Activated CD4-positive, alpha-beta T cell treated with anti-CD3 and anti-CD28 coated beads for 24 hours (primary cell): Measurements from ENCODE around the gene HSDL2.
"Not testable (repeated sequence)": the region's sequence is repeated elsewhere in the genome, so short reads cannot be mapped to it uniquely, and the experiment has no call there.

Experiments
- DNase-seq, 2 donors: peaks; one replicate each; pipeline ENCODE4 v3.0.0-alpha.2; 2020; ENCODE audit warnings: low read depth in 2 of 2

HSDL2 gene

DNA sequence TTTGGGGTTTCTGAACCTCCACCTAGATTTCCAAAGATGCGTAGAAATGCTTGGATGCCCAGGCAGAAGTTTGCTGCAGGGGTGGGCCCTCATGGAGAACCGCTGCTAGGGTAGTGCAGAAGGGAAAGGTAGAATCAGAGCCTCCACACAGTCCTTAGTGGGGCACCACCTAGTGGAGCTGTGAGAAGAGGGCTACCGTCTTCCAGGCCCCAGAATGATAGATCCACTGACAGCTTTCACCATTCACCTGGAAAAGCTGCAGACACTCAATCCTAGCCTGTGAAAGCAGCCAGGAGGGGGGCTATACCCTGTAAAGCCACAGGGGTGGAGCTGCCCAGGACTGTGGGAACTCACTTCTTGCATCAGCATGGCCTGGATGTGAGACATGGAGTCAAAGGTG lies 13.3 kb upstream of the HSDL2 start:
- no peak for DNase-seq

GRCh38 chr9:112367465-112367864 lies 12.4 kb upstream of the HSDL2 start:
- no peak for DNase-seq

DNA sequence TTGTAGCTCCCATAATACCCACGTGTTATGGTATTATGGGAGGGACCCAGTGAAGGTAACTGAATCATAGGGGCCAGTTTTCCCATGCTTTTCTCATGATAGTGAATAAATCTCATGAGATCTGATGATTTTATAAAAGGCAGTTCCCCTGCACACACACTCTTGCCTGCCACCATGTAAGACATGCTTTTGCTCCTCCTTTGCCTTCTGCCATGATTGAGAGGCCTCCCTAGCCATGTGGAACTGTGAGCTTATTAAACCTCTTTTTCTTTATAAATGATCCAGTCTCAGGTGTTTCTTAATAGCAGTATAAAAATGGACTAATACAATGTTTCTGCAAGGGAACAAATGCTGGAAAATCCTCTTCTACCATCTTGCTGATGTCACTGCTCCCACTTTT lies 10.1 kb upstream of the HSDL2 start:
- no peak for DNase-seq

DNA sequence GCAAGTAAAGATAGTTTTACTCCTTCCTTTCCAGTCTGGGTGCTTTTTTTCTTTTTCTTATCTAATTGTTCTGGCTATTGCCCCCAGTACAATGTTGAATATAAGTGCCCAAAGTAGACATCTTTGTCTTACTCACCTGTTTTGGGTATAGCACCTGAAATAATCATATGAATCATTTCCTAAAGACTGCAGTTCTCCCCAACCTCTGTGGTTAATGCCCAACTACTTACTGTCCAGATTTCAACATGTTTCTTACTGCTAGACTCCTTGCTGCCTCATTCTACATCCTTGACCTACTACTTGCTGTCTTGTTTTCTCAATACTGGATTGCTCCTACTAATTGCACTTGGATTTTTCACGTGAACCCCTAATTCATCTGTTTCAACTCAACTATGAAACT lies 8.8 kb upstream of the HSDL2 start:
- DNase-seq = no peak

DNA sequence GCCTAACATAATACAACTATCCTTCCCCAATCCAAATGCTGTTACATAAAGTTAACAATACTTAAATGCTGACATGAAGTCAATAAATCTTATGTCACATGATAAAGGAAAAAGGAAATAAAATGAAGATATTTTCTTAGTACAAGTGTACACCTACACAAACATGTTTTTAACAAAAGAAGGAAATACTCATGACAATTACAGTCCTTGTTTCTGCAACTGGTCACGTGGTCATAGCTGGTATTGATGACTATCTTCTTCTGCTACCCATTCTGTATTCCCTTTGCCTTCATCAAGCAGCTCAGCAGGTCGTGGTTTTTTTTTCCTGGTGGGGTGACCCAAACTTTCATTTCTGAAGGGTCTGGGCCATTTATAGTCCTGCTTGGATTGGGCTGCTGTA lies 6.2 kb upstream of the HSDL2 start:
- DNase-seq = not testable (repeated sequence)

DNA sequence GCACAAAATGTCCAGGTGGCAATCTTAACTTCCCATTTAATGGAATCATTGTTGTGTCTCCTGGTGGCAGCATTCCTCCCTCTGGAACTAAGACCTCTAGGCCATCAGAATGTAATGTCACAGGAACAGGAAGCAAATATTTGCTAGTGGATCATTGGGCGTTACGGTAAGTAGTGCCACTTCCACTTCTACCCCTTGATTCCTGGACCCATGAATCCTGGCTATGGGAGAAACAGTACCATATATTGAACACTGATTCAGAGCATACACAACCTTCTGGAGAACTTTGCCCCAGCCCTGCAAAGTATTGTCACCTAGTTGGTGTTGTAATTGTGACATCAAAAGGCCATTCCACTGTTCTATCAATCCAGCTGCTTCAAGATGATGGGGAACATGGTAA lies 5.7 kb upstream of the HSDL2 start:
- not testable (repeated sequence) for DNase-seq

DNA sequence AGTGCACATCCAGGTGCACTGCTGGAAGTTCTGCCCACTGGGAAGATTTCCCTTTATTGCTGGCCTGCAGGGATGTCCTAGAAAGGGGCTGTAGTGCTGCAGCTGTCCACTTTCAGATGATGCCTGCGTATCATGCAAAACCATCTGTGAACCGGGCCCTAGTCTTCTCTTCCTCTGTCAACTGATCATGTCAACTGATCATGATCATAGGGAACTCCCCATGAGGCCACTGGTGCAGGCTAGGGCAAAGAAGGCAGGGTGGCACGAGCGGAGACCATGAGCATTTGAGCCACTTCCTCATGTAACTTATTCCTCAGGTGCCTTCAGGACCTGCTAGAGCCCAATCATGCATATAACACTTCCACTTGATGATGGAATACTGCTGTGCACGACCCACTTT lies 4.5 kb upstream of the HSDL2 start:
- DNase-seq = no peak

DNA sequence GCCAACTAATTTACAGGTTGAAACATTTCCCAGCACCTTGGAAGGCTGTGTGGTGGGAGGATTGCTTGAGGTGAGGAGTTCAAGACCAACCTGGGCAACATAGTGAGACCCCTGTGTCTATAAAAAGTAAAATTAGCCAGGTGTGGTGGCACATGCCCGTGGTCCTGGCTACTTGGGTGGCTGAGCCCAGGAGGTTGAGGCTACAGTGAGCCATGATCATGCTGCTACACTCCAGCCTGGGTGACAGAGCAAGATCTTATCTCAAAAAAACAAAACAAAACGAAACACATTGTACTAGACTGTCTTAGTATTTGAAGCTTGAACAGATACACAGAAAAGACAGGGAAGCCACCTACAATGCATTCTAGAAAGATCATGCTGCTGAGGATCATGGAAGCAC lies 2.8 kb upstream of the HSDL2 start:
- no peak for DNase-seq

GRCh38 chr9:112377684-112378327 lies 2.1 kb upstream of the HSDL2 start:
- DNase-seq = no peak

GRCh38 chr9:112378328-112379176 lies 1.4 kb upstream of the HSDL2 start:
- DNase-seq = peak in 1 of 2 donors; percentile 15

GRCh38 chr9:112379177-112380101 lies 469 bp upstream of the HSDL2 start:
- peak; percentile 97 to 99 for DNase-seq

GRCh38 chr9:112380825-112381221 lies 915 bp downstream of the HSDL2 start:
- no peak for DNase-seq

- DNase-seq = no peak
Measured at GRCh38 chr9:112382066-112382465, 2.2 kb downstream of the HSDL2 start.

DNA sequence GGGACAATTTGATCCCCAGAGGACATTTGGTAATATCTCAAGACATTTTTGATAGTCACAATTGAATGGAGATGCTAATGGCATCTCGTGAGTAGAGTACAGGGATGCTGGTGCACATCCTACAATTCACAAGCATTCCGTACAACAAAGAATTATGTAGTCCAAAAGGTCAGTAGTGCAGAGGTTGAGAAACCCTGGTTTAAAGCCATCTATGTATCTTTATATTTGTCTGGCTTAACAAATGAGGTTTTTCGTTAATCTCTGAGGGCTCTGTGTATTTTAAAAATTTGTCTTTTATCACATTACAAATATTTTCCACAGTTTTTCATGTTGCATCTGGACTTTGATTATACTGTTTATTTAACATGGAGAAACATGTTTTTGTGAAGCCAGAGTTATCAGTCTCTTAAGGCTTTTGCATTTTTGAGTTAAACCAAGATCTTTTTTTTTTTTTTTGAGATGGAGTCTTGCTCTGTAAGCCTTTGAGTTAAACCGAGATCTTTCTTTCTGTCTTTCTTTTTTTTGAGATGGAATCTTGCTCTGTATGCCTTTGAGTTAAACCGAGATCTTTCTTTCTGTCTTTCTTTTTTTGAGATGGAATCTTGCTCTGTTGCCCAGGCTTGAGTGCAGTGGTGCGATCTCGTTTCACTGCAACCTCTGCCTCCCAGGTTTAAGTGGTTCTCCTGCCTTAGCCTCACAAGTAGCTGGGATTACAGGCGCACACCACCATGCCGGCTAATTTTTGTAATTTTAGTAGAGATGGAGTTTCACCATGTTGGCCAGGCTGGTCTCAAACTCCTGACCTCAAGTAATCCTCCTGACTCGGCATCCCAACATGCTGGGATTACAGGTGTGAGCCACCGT lies 2.8 kb downstream of the HSDL2 start:
- no peak for DNase-seq

DNA sequence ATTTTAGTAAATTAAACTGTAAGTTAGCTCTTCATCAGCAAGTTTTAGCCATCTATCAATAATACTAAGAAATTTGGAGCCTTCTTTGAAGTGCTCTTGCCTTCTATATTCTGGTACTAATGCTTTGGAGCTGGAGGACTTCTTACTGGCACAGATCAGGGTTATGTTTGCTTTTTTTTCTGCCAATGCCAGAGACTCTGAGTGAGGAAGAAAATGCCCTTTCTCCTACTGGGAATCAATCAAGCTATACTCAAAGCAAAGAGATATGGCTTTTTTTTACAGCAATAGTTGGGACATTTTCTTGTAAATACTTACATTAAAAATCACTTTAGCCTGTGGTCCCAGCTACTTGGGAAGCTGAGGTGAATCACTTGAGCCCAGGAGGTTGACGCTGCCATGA lies 4.3 kb downstream of the HSDL2 start:
- no peak for DNase-seq

DNA sequence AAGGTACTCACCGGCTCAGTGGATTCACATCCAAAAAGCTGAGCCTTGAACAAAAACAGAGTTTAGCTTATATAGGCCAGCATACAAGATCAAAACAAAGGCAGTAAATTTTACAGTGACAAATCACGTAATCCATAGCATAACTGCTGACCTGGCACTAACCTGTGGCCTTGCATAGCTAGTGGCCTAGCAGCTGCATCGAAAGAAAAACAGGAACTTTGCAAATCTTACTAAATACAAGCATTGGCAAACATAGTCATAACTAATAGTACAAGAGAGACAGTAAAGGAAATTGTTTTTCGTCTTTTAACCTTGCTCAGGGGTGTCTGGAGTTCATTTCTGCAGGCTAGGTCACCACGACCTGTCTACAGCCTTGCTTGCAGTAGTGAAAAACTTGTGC lies 4.8 kb downstream of the HSDL2 start:
- no peak for DNase-seq

- DNase-seq = no peak
Measured at GRCh38 chr9:112387115-112387514, 7.2 kb downstream of the HSDL2 start.

- DNase-seq = not testable (repeated sequence)
Measured at GRCh38 chr9:112389897-112390296, 10.0 kb downstream of the HSDL2 start.

DNA sequence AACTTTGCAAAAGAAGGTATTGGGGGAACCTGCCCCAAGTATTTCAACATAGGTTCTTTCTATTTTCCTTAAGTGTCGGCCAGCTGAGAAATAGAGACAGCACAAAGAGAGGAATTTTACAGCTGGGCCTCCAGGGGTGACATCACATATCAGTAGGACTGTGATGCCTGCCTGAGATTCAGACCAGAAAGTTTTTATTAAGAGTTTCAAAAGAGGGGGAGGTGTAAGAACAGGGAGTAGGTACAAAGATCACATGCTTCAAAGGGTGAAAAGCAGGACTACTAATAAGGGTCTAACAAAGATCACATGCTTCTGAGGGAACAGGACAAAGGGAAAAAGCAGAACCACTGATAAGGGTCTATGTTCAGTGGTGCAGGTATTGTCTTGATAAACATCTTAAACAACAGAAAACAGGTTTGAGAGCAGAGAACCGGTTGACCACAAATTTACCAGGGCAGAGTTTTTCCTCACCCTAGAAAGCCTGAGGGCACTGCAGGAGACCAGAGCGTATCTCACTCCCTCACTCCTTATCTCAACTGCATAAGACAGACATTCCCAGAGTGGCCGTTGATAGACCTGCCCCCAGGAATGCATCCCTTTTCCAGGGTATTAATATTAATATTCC lies 12.1 kb downstream of the HSDL2 start:
- not testable (repeated sequence) for DNase-seq

DNA sequence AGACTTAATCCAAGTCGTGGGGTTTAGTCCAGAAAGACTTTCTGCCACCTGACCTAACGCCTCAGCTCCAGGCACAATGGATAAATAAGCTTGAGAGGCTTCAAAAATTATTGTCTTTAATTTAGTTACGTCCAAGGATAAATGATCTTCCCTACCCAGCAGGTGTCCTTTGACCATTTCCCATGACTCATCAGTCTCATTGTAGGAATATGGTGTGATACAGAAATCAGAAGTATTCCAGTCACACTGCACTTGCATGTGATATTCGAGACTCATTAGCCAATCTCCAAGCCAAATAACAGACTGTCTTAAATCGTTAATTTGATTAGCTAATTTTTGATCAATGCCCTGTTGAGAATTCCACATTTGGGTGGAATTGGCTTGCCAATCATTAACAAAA lies 13.2 kb downstream of the HSDL2 start:
- not testable (repeated sequence) for DNase-seq

GRCh38 chr9:112396416-112396815 lies 16.5 kb downstream of the HSDL2 start:
- no peak for DNase-seq
